ENCODE results near the gene KCTD17. TPM values are rescaled to one million over a fixed set of nuclear protein-coding genes. Genes with fewer than 3 reads are reported as not detected.

KCTD17 gene, protein sequence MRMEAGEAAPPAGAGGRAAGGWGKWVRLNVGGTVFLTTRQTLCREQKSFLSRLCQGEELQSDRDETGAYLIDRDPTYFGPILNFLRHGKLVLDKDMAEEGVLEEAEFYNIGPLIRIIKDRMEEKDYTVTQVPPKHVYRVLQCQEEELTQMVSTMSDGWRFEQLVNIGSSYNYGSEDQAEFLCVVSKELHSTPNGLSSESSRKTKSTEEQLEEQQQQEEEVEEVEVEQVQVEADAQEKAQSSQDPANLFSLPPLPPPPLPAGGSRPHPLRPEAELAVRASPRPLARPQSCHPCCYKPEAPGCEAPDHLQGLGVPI
- polyA plus RNA-seq (2012; ENCODE audit: low read depth, missing spikeins): 7.0 TPM

DNA sequence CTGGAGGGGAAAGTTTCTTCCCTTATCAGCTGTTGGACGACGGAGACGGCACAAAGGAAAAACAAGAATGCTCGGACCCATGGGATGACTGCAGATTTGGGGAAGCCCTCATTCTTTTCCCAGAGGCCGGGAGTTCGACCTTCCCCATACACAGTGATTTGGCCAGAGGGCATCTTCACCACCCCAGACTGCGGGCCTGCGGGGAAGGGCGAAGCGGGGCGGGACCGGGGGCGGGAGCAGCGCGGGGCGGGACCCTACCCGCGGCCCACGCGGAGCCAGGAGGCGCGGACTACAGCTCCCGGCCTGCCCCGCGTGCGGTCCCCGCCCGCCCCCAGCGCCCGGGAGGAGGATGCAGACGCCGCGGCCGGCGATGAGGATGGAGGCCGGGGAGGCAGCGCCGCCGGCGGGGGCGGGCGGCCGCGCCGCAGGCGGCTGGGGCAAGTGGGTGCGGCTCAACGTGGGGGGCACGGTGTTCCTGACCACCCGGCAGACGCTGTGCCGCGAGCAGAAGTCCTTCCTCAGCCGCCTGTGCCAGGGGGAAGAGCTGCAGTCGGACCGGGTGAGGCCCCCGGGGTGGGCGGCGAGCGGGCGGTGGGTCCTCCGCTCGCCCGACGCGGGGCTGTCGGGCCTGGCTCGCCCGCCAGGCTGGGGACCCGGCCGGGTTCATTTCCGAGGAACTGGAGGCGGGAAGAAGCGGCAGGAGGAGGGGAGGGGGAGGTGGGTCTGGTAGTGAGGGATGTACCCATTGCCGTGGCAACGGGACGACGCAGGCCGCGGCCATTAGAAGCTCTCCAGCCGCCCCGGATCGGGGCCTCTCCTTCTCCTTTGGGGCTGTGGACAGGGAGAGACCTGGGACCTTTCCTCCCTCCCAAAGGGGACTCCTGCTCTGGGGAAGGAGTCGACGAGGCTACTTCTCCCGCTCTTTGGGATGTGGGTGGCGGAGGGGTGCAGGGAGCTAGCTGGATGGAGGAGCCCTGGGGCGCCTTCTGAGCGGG, at the start of gene KCTD17:
TSS of gene KCTD17 (plus strand) at position 352 of the 995 bp plus-strand sequence. CDS start at position 371, 19 bp downstream.
- FAIRE-seq (peak; percentile 90), DNase-seq (ENCODE audit: insufficient read length, low spot score) (peak; percentile 99)
- no peak for TF ChIP-seq POLR2A (IDR thresholded peaks at IDR 0.05; ENCODE audit: low read depth, low read length)
- TF ChIP-seq TAF1 (IDR thresholded peaks at IDR 0.05; ENCODE audit: low read depth, low read length): no peak
- no peak for TF ChIP-seq POU2F2 (IDR thresholded peaks at IDR 0.05; ENCODE audit: low read depth, low read length)
- TF ChIP-seq SPI1 (IDR thresholded peaks at IDR 0.05; ENCODE audit: low read depth, low read length): no peak
- no peak for TF ChIP-seq PAX5 (IDR thresholded peaks at IDR 0.05; ENCODE audit: insufficient read depth, low read length, severe bottlenecking)
- TF ChIP-seq POLR2AphosphoS5 (IDR thresholded peaks at IDR 0.05; ENCODE audit: low read depth, low read length): no peak

DNA sequence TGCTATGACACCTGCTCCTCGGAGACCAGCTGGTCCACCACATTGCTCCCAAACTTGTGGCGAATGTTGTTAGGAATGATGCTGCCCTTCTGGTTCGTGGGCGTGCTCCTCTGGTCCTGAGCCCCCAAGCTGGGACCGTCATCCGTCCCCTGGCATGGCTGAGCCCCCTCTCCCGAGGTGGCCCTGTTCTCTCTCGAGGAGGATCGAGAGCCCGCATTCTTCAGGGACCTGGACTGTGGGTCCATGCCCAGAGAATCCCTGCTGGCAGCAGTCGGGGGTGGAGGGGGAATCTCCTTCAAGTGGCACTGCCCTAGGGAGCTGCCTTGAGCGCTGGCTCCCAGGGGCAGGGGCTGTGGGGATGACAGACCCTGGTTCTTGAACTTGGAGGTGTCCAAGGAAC, 49.7 kb upstream of the KCTD17 start:
- no peak for FAIRE-seq
- no peak for TF ChIP-seq TAF1 (IDR thresholded peaks at IDR 0.05; ENCODE audit: low read depth, low read length)
- TF ChIP-seq POU2F2 (IDR thresholded peaks at IDR 0.05; ENCODE audit: low read depth, low read length): no peak
- no peak for TF ChIP-seq POLR2AphosphoS5 (IDR thresholded peaks at IDR 0.05; ENCODE audit: low read depth, low read length)
- TF ChIP-seq POLR2A (IDR thresholded peaks at IDR 0.05; ENCODE audit: low read depth, low read length): no peak
- no peak for TF ChIP-seq SPI1 (IDR thresholded peaks at IDR 0.05; ENCODE audit: low read depth, low read length)
- no peak for TF ChIP-seq PAX5 (IDR thresholded peaks at IDR 0.05; ENCODE audit: insufficient read depth, low read length, severe bottlenecking)

GRCh38 chr22:37002633-37003032, 48.9 kb upstream of the KCTD17 start:
- TF ChIP-seq TAF1 (IDR thresholded peaks at IDR 0.05; ENCODE audit: low read depth, low read length): no peak
- no peak for TF ChIP-seq POU2F2 (IDR thresholded peaks at IDR 0.05; ENCODE audit: low read depth, low read length)
- no peak for TF ChIP-seq POLR2AphosphoS5 (IDR thresholded peaks at IDR 0.05; ENCODE audit: low read depth, low read length)
- TF ChIP-seq SPI1 (IDR thresholded peaks at IDR 0.05; ENCODE audit: low read depth, low read length): no peak
- no peak for TF ChIP-seq PAX5 (IDR thresholded peaks at IDR 0.05; ENCODE audit: insufficient read depth, low read length, severe bottlenecking)
- FAIRE-seq (no peak), DNase-seq (ENCODE audit: insufficient read length, low spot score) (no peak)

More for the DNA sequence above, 49.7 kb upstream of the KCTD17 start:
- DNase-seq (ENCODE audit: insufficient read length, low spot score): no peak

GRCh38 chr22:37007651-37008050, 43.9 kb upstream of the KCTD17 start:
- no peak for TF ChIP-seq SPI1 (IDR thresholded peaks at IDR 0.05; ENCODE audit: low read depth, low read length)
- FAIRE-seq: no peak

DNA sequence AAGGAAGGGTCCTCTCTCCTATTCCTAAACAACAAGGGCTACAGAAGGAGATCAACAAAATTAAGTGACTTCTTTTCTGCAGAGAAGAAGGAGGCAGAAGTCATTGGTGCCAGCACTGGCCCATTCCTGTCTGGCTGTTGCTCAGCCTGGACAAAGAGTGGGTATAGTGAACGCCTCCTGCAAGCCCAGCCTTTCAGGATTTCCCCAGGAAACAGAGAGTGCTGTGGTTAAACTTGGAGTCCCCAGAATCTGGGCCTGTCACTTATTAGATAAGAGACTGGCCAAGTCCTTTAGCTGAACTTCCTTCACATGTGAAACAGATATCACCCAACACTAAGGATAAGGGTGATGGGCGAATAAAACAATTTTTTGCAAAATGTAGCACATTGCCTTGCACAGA, 43.2 kb upstream of the KCTD17 start:
- no peak for FAIRE-seq
- DNase-seq (ENCODE audit: insufficient read length, low spot score): no peak
- TF ChIP-seq PAX5 (IDR thresholded peaks at IDR 0.05; ENCODE audit: insufficient read depth, low read length, severe bottlenecking): no peak

More at GRCh38 chr22:37007651-37008050, 43.9 kb upstream of the KCTD17 start:
- no peak for DNase-seq (ENCODE audit: insufficient read length, low spot score)

- no peak for FAIRE-seq
- TF ChIP-seq SPI1 (IDR thresholded peaks at IDR 0.05; ENCODE audit: low read depth, low read length): no peak
- no peak for TF ChIP-seq PAX5 (IDR thresholded peaks at IDR 0.05; ENCODE audit: insufficient read depth, low read length, severe bottlenecking)
- no peak for TF ChIP-seq POU2F2 (IDR thresholded peaks at IDR 0.05; ENCODE audit: low read depth, low read length)
- TF ChIP-seq POLR2AphosphoS5 (IDR thresholded peaks at IDR 0.05; ENCODE audit: low read depth, low read length): no peak
- no peak for TF ChIP-seq TAF1 (IDR thresholded peaks at IDR 0.05; ENCODE audit: low read depth, low read length)
- DNase-seq (ENCODE audit: insufficient read length, low spot score): no peak
These were observed 42.1 kb upstream of the KCTD17 start for GRCh38 chr22:37009490-37009889.

DNA sequence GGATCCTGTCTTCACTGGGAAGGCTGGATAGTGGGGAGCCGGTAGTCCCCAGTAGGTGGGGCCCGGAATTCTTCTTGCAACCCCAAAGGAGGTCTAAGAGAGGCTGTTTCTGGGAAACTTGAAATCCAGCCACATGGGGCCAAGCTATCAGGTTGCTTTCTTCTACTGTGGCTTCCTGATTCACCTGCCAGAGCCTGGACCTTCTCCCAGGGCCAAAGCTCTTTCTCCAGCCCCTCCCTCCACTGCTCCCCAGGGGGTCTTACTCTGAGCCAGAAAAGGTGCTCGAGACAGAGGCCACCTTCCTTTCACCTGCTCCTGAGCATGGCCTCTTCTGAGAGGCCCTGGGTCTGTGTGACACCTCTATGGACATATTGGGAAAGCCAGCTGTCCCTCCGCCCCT, 41.4 kb upstream of the KCTD17 start:
- TF ChIP-seq TAF1 (IDR thresholded peaks at IDR 0.05; ENCODE audit: low read depth, low read length): no peak
- no peak for TF ChIP-seq POLR2AphosphoS5 (IDR thresholded peaks at IDR 0.05; ENCODE audit: low read depth, low read length)
- TF ChIP-seq POLR2A (IDR thresholded peaks at IDR 0.05; ENCODE audit: low read depth, low read length): no peak
- TF ChIP-seq POU2F2 (IDR thresholded peaks at IDR 0.05; ENCODE audit: low read depth, low read length): no peak
- no peak for TF ChIP-seq PAX5 (IDR thresholded peaks at IDR 0.05; ENCODE audit: insufficient read depth, low read length, severe bottlenecking)
- no peak for TF ChIP-seq SPI1 (IDR thresholded peaks at IDR 0.05; ENCODE audit: low read depth, low read length)
- FAIRE-seq (no peak), DNase-seq (ENCODE audit: insufficient read length, low spot score) (no peak)

DNA sequence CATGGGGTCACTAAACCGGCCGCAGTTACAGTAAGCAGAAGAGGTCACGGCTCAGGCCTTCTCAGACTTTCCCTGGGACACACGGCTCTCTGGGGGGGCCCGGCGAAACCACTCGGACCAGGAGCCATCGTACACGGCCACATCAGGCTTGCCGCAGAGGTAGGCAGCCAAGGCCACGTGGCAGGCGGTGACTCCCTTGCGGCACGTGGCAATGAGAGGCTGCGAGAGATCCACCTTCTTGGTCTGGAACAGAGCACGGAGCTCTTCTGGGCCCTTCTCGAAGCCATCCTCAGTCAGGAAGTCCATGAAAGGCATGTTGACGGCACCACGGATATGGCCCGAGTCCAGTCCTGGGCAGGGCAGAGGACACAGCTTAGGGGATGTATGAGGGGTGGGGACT, 40.6 kb upstream of the KCTD17 start:
- no peak for TF ChIP-seq SPI1 (IDR thresholded peaks at IDR 0.05; ENCODE audit: low read depth, low read length)
- TF ChIP-seq POLR2AphosphoS5 (IDR thresholded peaks at IDR 0.05; ENCODE audit: low read depth, low read length): no peak
- no peak for TF ChIP-seq POLR2A (IDR thresholded peaks at IDR 0.05; ENCODE audit: low read depth, low read length)
- TF ChIP-seq PAX5 (IDR thresholded peaks at IDR 0.05; ENCODE audit: insufficient read depth, low read length, severe bottlenecking): no peak
- TF ChIP-seq TAF1 (IDR thresholded peaks at IDR 0.05; ENCODE audit: low read depth, low read length): no peak
- no peak for TF ChIP-seq POU2F2 (IDR thresholded peaks at IDR 0.05; ENCODE audit: low read depth, low read length)
- DNase-seq (ENCODE audit: insufficient read length, low spot score) (no peak), FAIRE-seq (no peak)

- FAIRE-seq: no peak
- TF ChIP-seq TAF1 (IDR thresholded peaks at IDR 0.05; ENCODE audit: low read depth, low read length) (no peak), POLR2A (IDR thresholded peaks at IDR 0.05; ENCODE audit: low read depth, low read length) (no peak), SPI1 (IDR thresholded peaks at IDR 0.05; ENCODE audit: low read depth, low read length) (no peak), POU2F2 (IDR thresholded peaks at IDR 0.05; ENCODE audit: low read depth, low read length) (no peak), POLR2AphosphoS5 (IDR thresholded peaks at IDR 0.05; ENCODE audit: low read depth, low read length) (no peak), PAX5 (IDR thresholded peaks at IDR 0.05; ENCODE audit: insufficient read depth, low read length, severe bottlenecking) (no peak)
- no peak for DNase-seq (ENCODE audit: insufficient read length, low spot score)
These were observed 40.1 kb upstream of the KCTD17 start for GRCh38 chr22:37011472-37011871.

Measured in GM12891 (cell line).